ENCODE results near the gene DNAI1.

DNAI1 gene

DNA sequence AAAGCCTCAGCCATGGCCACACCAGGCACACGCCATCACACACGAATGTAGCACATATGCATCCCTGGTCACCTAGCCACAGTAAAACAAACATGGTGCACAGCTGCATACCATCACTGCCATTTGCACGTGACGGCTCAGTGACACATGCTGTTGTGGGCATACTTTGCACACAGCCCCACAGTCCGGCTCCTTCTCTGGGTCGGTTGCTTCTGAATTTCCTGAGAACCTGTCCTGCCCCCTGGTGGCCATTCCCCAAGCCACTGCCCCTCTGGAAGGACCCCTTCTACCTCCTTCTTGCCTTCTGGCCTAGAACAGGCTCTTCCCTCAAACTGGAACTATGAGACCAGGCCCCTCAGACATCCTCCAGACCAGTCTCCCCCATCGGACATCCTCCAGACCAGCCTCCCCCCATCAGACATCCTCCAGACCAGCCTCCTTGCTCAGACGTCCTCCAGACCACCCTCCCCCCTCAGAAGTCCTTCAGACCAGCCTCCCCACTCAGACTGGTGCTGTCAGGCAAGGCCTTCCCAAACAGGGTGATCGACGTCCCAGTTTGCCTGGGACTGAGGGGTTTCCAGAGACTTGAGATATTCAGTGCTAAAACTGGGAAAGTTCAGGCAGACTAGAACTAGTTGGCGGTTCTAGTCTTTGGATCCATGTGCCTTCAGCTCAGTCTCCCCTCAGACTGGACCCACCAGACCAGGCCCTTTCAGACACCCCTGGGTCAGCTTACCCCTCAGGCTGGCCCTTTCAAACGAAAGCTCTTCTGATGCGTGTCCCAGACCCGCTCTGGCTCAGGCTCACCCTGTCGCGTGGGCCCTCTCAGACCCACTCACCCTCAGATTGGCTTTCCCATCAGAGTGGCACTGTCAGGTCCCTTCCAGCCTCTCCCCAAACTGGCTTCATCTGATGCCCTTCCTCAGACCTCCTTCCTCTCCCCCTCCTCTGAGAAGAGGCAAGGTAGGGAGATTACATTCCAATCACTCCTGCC is 88.5 kb downstream of the DNAI1 start:
- DNase-seq: no peak

GRCh38 chr9:34547960-34548611 is 89.5 kb downstream of the DNAI1 start:
- DNase-seq: no peak

DNA sequence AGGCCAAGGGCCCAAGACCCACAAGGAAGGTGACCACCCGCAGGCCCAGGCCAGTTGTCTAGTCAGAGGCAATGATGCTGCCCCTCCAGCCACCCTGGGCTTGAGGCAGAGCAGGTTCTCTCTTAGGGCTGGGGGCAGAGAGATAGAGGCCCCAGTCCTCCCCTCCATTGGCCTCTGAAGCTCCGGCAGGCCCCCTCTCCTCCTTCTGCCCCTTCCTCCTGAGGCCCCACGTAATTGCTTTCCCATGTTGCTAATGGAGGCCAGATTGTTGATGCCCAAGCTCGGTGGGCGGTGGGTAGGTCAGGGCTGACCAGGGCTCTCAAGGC is 90.8 kb downstream of the DNAI1 start:
- no peak for DNase-seq

- DNase-seq: no peak
Observed at GRCh38 chr9:34550016-34550680, 91.5 kb downstream of the DNAI1 start.

DNA sequence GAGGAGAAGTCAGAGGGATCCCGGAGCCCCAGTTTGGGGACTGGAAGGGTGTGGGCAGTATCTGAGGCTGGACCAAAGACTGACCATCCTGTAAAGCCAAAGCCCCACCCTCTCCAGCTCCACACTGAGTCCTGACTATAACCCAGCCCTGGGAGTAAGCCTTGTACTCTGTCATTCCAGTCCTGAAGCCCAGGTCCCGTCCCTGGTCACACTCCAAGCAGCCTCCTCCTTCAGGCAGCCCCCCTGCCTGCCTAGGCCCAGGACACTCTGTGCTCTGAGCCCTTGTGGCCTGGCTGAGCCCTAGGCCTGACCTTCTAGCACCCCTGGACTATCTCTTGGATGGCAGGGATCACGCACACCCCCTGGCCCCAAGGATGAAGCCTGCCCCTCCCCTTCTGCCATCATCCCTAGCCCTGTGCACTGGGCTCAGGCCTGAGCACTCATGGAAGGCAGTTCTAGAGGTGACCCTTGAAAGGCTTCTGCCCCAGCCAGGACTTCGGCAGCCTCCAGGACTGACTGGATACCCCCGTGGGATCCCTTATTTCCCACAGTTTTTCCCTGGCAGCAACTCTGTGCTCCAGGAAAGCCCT is 92.2 kb downstream of the DNAI1 start:
- no peak for DNase-seq

GRCh38 chr9:34551751-34552605 is 93.4 kb downstream of the DNAI1 start:
- no peak for DNase-seq

- no peak for DNase-seq
Observed at GRCh38 chr9:34552606-34552981, 94.0 kb downstream of the DNAI1 start.

DNA sequence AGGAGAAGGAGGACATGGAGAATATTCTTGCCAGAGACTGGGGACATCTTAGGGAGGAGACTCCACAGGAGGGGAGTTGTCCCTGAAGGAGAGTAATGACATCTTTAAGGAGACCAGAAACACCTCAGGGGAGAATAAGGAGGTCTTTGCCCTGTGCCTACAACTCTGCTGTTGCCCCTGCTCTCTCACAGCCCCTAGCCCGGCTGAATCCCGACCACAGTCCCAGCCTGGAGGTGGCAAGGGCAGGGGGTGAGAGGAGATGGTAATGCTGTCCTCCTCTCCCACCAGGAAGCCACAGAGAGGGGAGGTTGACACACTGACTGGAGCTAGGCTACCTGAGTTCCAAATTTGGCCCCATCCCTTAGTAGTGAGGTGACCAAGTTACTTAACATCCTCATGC is 94.4 kb downstream of the DNAI1 start:
- no peak for DNase-seq

DNA sequence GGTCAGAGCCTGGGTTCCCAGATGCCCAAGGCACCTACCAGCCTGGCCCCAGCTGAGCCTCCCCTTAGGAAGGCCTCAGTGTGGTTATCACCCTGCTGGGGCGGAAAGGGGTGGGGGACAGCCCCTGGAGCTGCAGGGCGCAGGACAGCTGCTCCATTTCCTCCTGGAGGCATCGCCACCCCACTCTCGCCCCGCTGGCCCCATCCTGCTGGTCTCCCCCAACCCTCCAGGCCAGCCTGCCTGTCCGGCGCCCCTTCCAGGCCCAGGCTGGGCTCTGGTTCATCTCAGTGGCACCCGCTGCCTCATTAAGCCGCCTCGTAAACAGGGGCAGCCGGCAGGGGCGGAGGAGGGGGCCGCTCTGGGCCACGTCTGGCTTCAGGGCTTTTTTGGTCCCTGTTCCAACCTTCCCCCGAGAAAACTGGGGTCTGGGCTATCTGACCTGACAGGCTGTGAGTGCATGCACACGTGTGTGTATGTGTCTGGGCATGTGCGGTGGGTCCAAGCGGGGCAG is 95.0 kb downstream of the DNAI1 start:
- no peak for DNase-seq

- no peak for DNase-seq
Observed at GRCh38 chr9:34554211-34555001, 95.8 kb downstream of the DNAI1 start.

DNA sequence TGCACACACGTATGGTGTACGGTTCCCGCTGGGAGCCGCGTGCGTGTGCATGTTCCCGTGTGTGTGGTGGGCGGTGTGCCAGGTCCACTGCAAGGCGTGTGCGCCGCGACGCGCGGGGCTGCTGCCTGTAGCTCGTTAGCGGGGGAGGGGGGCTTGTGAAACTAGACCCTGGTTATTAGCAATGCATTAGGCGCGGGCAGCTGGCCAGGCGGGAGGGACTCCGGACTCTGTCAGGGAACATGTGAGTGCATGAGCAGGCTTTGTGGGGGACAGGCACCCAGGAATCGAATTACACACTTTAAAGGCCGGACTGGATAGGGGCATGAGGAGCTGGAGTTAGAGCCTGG is 96.4 kb downstream of the DNAI1 start:
- DNase-seq: no peak

- no peak for DNase-seq
Observed at GRCh38 chr9:34555500-34555899, 96.9 kb downstream of the DNAI1 start.

GRCh38 chr9:34555936-34556525 is 97.4 kb downstream of the DNAI1 start:
- DNase-seq: no peak

DNA sequence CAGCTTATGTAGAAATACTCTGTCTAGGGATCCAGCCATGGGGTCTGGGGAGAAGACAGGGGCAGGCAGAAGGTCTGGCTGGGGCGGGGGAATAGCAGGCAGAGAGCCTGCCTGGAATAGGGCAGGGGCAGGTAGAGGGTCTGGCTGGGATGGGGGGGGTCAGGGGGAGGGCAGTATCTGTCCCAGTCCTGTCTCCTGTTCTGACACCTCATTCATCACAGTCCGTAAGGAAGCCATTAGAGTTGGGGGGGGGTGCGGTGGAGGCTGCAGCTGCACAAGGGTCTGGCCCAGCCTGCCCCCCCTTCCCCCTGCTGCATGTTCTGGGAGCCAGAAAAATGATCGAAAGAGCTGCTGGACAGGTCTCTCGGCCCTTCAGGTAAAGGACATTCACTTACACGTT is 98.3 kb downstream of the DNAI1 start:
- no peak for DNase-seq

DNA sequence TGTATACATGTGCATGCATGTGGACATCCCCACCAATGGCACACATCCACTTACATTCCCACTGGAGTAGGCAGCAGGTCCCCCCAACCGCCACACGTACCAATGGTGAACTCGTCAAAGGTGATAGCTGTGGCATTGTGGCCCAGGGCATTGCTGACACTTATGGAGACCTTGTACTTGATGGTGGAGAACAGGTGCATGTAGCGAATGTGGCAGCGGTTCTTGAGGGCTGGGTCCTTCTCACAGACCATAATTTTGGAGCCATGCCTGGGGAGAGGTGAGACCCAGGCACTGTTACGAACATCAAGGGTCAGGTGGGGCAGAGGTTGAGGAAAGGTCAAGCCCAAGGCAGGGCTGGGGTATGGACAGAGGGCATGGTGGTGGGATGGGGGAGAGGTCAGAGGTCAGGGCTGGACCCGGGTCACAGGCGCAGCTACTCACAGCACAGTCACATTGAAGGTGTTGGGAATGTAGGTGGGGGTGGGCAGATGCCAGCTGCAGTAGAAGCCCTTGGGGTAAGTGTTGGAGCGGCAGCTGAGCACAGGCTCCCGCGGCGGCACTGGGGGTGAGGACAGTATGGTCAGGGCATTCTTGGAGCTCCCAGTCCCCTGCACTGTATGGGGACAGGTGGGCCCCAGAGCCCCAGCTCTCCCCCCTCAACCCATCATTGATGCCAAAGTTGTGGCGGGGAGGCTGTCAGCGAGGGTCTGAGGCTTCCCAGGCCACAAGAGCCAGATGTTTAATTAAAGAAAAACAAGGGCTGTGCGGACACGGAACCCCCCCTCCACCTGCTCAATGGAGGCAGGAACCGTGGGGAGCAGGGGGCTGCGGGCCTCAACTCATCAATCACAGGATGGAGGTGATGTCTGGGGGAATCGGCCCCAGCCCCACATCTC is 99.1 kb downstream of the DNAI1 start:
- no peak for DNase-seq

DNA sequence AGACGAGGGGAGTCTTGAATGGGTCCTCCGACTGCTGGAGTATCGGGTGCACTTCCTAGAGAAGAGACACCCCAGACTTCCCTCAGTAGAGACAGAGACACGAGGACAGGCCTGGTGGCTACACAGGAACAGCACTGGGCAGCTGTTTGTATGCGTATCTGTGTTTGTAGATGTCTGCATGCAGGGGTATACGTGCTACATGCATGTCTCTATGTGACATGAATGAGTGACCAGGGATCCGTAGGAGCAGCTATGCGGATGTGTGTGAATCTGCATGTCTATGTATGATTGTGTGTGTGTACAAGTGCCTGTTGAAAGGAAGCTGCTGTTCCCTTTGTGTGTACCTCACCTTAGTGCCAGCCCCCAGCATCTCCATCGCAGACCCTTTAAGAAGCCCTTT is 99.8 kb downstream of the DNAI1 start:
- no peak for DNase-seq

GRCh38 chr9:34558919-34559623 is 100.5 kb downstream of the DNAI1 start:
- DNase-seq: no peak

GRCh38 chr9:34559624-34560455 is 101.2 kb downstream of the DNAI1 start:
- DNase-seq: no peak
